ENCODE results near the gene DNAJB9. TPM values are rescaled to one million over a fixed set of nuclear protein-coding genes. Genes with fewer than 3 reads are reported as not detected.

The DNAJB9 gene
- polyA plus RNA-seq, 1 donor (not counting 4 experiments of a cell fraction or from before 2014, with no cell fraction given), result 13.4 TPM

DNA sequence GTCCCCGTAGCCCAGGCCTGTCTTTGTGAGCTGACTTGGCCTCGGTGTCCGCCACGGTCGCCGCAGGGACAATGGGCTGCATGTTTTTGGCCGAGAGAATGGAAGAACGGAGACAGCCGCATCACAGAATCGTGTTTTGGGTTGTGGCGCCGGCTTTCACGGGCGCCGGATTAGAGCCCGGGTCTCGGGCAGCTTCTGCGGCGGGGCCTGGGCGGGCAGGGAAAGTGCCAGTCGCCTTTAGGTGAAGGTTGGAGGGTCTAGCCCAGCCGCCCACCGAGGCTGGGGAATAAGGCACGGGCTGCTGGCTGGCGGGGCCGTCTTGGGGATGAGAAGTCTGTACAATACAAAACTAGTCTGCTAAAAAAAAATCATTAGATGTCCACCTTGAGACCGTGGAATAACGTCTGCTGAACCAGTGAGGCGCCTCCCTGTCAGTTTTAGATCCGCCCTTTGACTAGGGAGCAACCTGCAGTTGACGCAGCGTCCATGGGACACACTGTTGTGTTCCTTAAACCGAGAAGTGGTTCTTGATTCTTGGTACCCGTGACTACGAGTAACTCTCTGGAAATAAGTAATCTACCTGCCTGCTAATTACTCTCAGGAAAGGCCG, 577 bp downstream of the DNAJB9 start:
- H3K79me2 ChIP-seq (ENCODE audit: control insufficient read depth, insufficient read depth, low read length), result peaks cover 66% of the 10 kb centered on the region

DNA sequence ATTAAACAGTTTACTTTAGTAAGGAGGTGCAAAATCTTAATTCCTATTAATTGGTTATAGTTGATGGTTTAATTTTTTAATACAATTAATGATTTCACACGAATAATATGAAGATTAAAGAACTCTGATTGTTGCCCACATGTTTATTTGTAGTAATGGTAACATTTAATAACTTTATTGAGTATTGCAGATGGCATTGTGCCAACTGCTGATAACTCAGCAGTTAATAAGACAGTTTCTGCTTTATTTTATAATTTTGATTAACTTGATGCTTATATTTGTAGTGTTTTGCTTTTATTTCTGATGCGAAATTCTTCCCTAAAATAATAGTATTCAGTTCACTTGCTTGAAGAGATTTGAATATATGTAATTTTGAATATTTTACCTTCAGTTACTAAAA, 2.8 kb downstream of the DNAJB9 start:
- H3K36me3 ChIP-seq (ENCODE audit: control insufficient read depth in 2 of 2, extremely low read depth in 1 of 2, insufficient read depth in 2 of 2, low read length in 2 of 2), result peaks cover 2 to 10% of the 10 kb centered on the region in 2 experiments
- no peaks in the 10 kb centered on the region for H3K9me1 ChIP-seq (ENCODE audit: control insufficient read depth, extremely low read depth, insufficient read depth, low read length)
- no peak overlapping the region for H3K4me3 ChIP-seq (ENCODE audit: control insufficient read depth in 2 of 3, extremely low read depth in 1 of 3, insufficient read depth in 2 of 3, low read depth in 1 of 3, low read length in 3 of 3)
- no peaks in the 10 kb centered on the region for H3K9me3 ChIP-seq (ENCODE audit: control insufficient read depth, low read depth, low read length)
- FAIRE-seq, result no peak
- H3K4me2 ChIP-seq (ENCODE audit: control insufficient read depth, extremely low read depth, insufficient read depth, low read depth, low read length), result no peak overlapping the region
- peaks cover 51% of the 10 kb centered on the region for H3K79me2 ChIP-seq (ENCODE audit: control insufficient read depth, insufficient read depth, low read length)
- H3K27ac ChIP-seq (ENCODE audit: control insufficient read depth, insufficient read depth, low read length), result no peak overlapping the region
- no peak for DNase-seq (ENCODE audit: low read depth, low spot score)
- no peaks in the 10 kb centered on the region for H3K27me3 ChIP-seq (ENCODE audit: control insufficient read depth, extremely low read depth, insufficient read depth, low read length)
- H2AFZ ChIP-seq (ENCODE audit: control insufficient read depth, low read length), result no peak overlapping the region
- no peak for TF ChIP-seq EZH2 (IDR thresholded peaks at IDR 0.05; ENCODE audit: low read length)
- no peak overlapping the region for H3K9ac ChIP-seq (ENCODE audit: control insufficient read depth, extremely low read depth, insufficient read depth, low read length)
- peaks cover 11% of the 10 kb centered on the region for H4K20me1 ChIP-seq (ENCODE audit: control insufficient read depth, extremely low read depth, insufficient read depth, low read length)
- peaks cover 20% of the 10 kb centered on the region for H3K4me1 ChIP-seq (ENCODE audit: control insufficient read depth, extremely low read depth, insufficient read depth, low read length)
- dilution Hi-C loops (cut with MboI; ENCODE audit: extremely low pct_ligation_motif_present, low sequenced_read_pairs), result no loop called here

More for the DNA sequence above, 577 bp downstream of the DNAJB9 start:
- peak overlapping the region; percentile 96 for H3K27ac ChIP-seq (ENCODE audit: control insufficient read depth, insufficient read depth, low read length)
- H3K27me3 ChIP-seq (ENCODE audit: control insufficient read depth, extremely low read depth, insufficient read depth, low read length), result no peaks in the 10 kb centered on the region
- FAIRE-seq (peak; percentile 58), DNase-seq (ENCODE audit: low read depth, low spot score) (no peak)
- H3K4me3 ChIP-seq (ENCODE audit: control insufficient read depth in 2 of 3, extremely low read depth in 1 of 3, insufficient read depth in 2 of 3, low read depth in 1 of 3, low read length in 3 of 3), result peak overlapping the region; percentile 79 to 96 (median 92)
- H4K20me1 ChIP-seq (ENCODE audit: control insufficient read depth, extremely low read depth, insufficient read depth, low read length), result peaks cover 10% of the 10 kb centered on the region
- peaks cover 2 to 8% of the 10 kb centered on the region in 2 experiments for H3K36me3 ChIP-seq (ENCODE audit: control insufficient read depth in 2 of 2, extremely low read depth in 1 of 2, insufficient read depth in 2 of 2, low read length in 2 of 2)
- peaks cover 21% of the 10 kb centered on the region for H3K4me1 ChIP-seq (ENCODE audit: control insufficient read depth, extremely low read depth, insufficient read depth, low read length)
- H3K9me3 ChIP-seq (ENCODE audit: control insufficient read depth, low read depth, low read length), result no peaks in the 10 kb centered on the region
- H2AFZ ChIP-seq (ENCODE audit: control insufficient read depth, low read length), result peak overlapping the region; percentile 95
- peak overlapping the region; percentile 80 for H3K4me2 ChIP-seq (ENCODE audit: control insufficient read depth, extremely low read depth, insufficient read depth, low read depth, low read length)
- TF ChIP-seq, protein P1, sequence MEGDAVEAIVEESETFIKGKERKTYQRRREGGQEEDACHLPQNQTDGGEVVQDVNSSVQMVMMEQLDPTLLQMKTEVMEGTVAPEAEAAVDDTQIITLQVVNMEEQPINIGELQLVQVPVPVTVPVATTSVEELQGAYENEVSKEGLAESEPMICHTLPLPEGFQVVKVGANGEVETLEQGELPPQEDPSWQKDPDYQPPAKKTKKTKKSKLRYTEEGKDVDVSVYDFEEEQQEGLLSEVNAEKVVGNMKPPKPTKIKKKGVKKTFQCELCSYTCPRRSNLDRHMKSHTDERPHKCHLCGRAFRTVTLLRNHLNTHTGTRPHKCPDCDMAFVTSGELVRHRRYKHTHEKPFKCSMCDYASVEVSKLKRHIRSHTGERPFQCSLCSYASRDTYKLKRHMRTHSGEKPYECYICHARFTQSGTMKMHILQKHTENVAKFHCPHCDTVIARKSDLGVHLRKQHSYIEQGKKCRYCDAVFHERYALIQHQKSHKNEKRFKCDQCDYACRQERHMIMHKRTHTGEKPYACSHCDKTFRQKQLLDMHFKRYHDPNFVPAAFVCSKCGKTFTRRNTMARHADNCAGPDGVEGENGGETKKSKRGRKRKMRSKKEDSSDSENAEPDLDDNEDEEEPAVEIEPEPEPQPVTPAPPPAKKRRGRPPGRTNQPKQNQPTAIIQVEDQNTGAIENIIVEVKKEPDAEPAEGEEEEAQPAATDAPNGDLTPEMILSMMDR (optimal IDR thresholded peaks at IDR 0.05 in 1 of 3, IDR thresholded peaks at IDR 0.05 in 1 of 3, conservative IDR thresholded peaks at IDR 0.05 in 1 of 3; ENCODE audit: extremely low read depth in 1 of 3, insufficient read depth in 2 of 3, low read length in 3 of 3), result no peak
- TF ChIP-seq EZH2 (IDR thresholded peaks at IDR 0.05; ENCODE audit: low read length), result no peak
- H3K9me1 ChIP-seq (ENCODE audit: control insufficient read depth, extremely low read depth, insufficient read depth, low read length), result no peaks in the 10 kb centered on the region
- peak overlapping the region; percentile 99 for H3K9ac ChIP-seq (ENCODE audit: control insufficient read depth, extremely low read depth, insufficient read depth, low read length)
- dilution Hi-C loops (cut with MboI; ENCODE audit: extremely low pct_ligation_motif_present, low sequenced_read_pairs), result no loop called here

DNA sequence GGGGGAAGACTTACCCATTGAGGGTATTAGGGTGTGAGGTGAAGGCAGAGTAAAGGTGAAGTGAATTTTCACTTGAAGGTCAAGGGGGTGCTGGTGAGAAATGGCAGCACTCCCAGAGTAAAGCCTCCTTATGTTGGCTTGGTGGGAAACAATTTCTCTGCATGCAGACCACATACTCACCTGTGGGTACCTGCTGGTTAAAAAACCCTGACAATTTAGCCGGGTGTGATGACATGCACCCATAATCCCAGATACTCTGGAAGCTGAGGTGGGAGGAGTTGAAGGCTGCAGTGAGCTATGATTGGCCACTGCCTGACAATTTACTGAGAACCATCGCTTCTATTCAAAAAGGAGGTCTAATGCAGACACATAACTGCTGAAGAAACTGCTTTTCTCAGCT, 5.5 kb downstream of the DNAJB9 start:
- Histone ChIP-seq H3K9me1 (ENCODE audit: control insufficient read depth, extremely low read depth, insufficient read depth, low read length) (no peaks in the 10 kb centered on the region), H3K4me2 (ENCODE audit: control insufficient read depth, extremely low read depth, insufficient read depth, low read depth, low read length) (no peak overlapping the region), H3K27ac (ENCODE audit: control insufficient read depth, insufficient read depth, low read length) (no peak overlapping the region), H3K36me3 (ENCODE audit: control insufficient read depth in 2 of 2, extremely low read depth in 1 of 2, insufficient read depth in 2 of 2, low read length in 2 of 2) (peaks cover 2 to 16% of the 10 kb centered on the region in 2 experiments), H3K27me3 (ENCODE audit: control insufficient read depth, extremely low read depth, insufficient read depth, low read length) (no peaks in the 10 kb centered on the region), H3K4me3 (ENCODE audit: control insufficient read depth in 2 of 3, extremely low read depth in 1 of 3, insufficient read depth in 2 of 3, low read depth in 1 of 3, low read length in 3 of 3) (no peak overlapping the region), H4K20me1 (ENCODE audit: control insufficient read depth, extremely low read depth, insufficient read depth, low read length) (peaks cover 11% of the 10 kb centered on the region), H3K4me1 (ENCODE audit: control insufficient read depth, extremely low read depth, insufficient read depth, low read length) (peaks cover 10% of the 10 kb centered on the region), H3K9me3 (ENCODE audit: control insufficient read depth, low read depth, low read length) (no peaks in the 10 kb centered on the region), H3K9ac (ENCODE audit: control insufficient read depth, extremely low read depth, insufficient read depth, low read length) (no peak overlapping the region), H3K79me2 (ENCODE audit: control insufficient read depth, insufficient read depth, low read length) (peaks cover 30% of the 10 kb centered on the region), H2AFZ (ENCODE audit: control insufficient read depth, low read length) (no peak overlapping the region)
- DNase-seq (ENCODE audit: low read depth, low spot score), result no peak
- TF ChIP-seq EZH2 (IDR thresholded peaks at IDR 0.05; ENCODE audit: low read length), result no peak
- TF ChIP-seq, protein P1 (optimal IDR thresholded peaks at IDR 0.05 in 1 of 3, IDR thresholded peaks at IDR 0.05 in 1 of 3, conservative IDR thresholded peaks at IDR 0.05 in 1 of 3; ENCODE audit: extremely low read depth in 1 of 3, insufficient read depth in 2 of 3, low read length in 3 of 3), result no peak
- FAIRE-seq, result no peak
- dilution Hi-C loops (cut with MboI; ENCODE audit: extremely low pct_ligation_motif_present, low sequenced_read_pairs), result no loop called here
